Measurements from ENCODE around the gene CDC42SE2.

Gene CDC42SE2

GRCh38 chr5:131426011-131426410 lies 162.2 kb downstream of the CDC42SE2 start:
- Histone ChIP-seq H3K4me3 (ENCODE audit: low read length) (no peak overlapping the region), H3K27ac (ENCODE audit: low read depth, low read length) (no peak overlapping the region), H3K9ac (ENCODE audit: low read length) (no peak overlapping the region), H3K4me1 (ENCODE audit: control insufficient read depth, insufficient read depth, low read length) (no peaks in the 10 kb centered on the region), H3K27me3 (ENCODE audit: control insufficient read depth, insufficient read depth, low read length) (no peaks in the 10 kb centered on the region), H3K36me3 (ENCODE audit: control insufficient read depth, insufficient read depth, low read length) (peaks cover 21% of the 10 kb centered on the region)

- Histone ChIP-seq H3K4me1 (ENCODE audit: control insufficient read depth, insufficient read depth, low read length) (no peaks in the 10 kb centered on the region), H3K4me3 (ENCODE audit: low read length) (no peak overlapping the region), H3K9ac (ENCODE audit: low read length) (no peak overlapping the region), H3K27ac (ENCODE audit: low read depth, low read length) (no peak overlapping the region), H3K36me3 (ENCODE audit: control insufficient read depth, insufficient read depth, low read length) (peaks cover 25% of the 10 kb centered on the region), H3K27me3 (ENCODE audit: control insufficient read depth, insufficient read depth, low read length) (no peaks in the 10 kb centered on the region)
Observed at GRCh38 chr5:131430794-131431193, 166.9 kb downstream of the CDC42SE2 start.

- no peak overlapping the region for H3K9ac ChIP-seq (ENCODE audit: low read length)
- H3K27me3 ChIP-seq (ENCODE audit: control insufficient read depth, insufficient read depth, low read length), result no peaks in the 10 kb centered on the region
- H3K36me3 ChIP-seq (ENCODE audit: control insufficient read depth, insufficient read depth, low read length), result peaks cover 21% of the 10 kb centered on the region
- no peak overlapping the region for H3K4me3 ChIP-seq (ENCODE audit: low read length)
- H3K27ac ChIP-seq (ENCODE audit: low read depth, low read length), result no peak overlapping the region
- H3K4me1 ChIP-seq (ENCODE audit: control insufficient read depth, insufficient read depth, low read length), result no peaks in the 10 kb centered on the region
Observed at GRCh38 chr5:131431794-131432193, 167.9 kb downstream of the CDC42SE2 start.

GRCh38 chr5:131433109-131433508 lies 169.3 kb downstream of the CDC42SE2 start:
- H3K4me1 ChIP-seq (ENCODE audit: control insufficient read depth, insufficient read depth, low read length), result no peaks in the 10 kb centered on the region
- no peak overlapping the region for H3K9ac ChIP-seq (ENCODE audit: low read length)
- H3K27me3 ChIP-seq (ENCODE audit: control insufficient read depth, insufficient read depth, low read length), result no peaks in the 10 kb centered on the region
- no peak overlapping the region for H3K4me3 ChIP-seq (ENCODE audit: low read length)
- no peak overlapping the region for H3K27ac ChIP-seq (ENCODE audit: low read depth, low read length)
- peaks cover 17% of the 10 kb centered on the region for H3K36me3 ChIP-seq (ENCODE audit: control insufficient read depth, insufficient read depth, low read length)

GRCh38 chr5:131436081-131436480 lies 172.2 kb downstream of the CDC42SE2 start:
- H3K4me3 ChIP-seq (ENCODE audit: low read length), result no peak overlapping the region
- no peaks in the 10 kb centered on the region for H3K4me1 ChIP-seq (ENCODE audit: control insufficient read depth, insufficient read depth, low read length)
- no peaks in the 10 kb centered on the region for H3K27me3 ChIP-seq (ENCODE audit: control insufficient read depth, insufficient read depth, low read length)
- H3K9ac ChIP-seq (ENCODE audit: low read length), result no peak overlapping the region
- peaks cover 5% of the 10 kb centered on the region for H3K36me3 ChIP-seq (ENCODE audit: control insufficient read depth, insufficient read depth, low read length)
- H3K27ac ChIP-seq (ENCODE audit: low read depth, low read length), result no peak overlapping the region

- Histone ChIP-seq H3K4me3 (ENCODE audit: low read length) (no peak overlapping the region), H3K27me3 (ENCODE audit: control insufficient read depth, insufficient read depth, low read length) (no peaks in the 10 kb centered on the region), H3K27ac (ENCODE audit: low read depth, low read length) (no peak overlapping the region), H3K36me3 (ENCODE audit: control insufficient read depth, insufficient read depth, low read length) (peaks cover 8% of the 10 kb centered on the region), H3K9ac (ENCODE audit: low read length) (no peak overlapping the region), H3K4me1 (ENCODE audit: control insufficient read depth, insufficient read depth, low read length) (no peaks in the 10 kb centered on the region)
Observed at GRCh38 chr5:131441184-131441583, 177.3 kb downstream of the CDC42SE2 start.
